HG03196 (cell line): Measurements from ENCODE around the gene TSPAN17.
"Not testable (repeated sequence)": the region's sequence is repeated elsewhere in the genome, so short reads cannot be mapped to it uniquely, and the experiment has no call there.

Experiments used
- ATAC-seq: cut with Tn5 transposase; IDR thresholded peaks from one replicate; pipeline ENCODE4 v1.9.1; 2021; ENCODE audit not compliant: unreplicated experiment

Gene TSPAN17

GRCh38 chr5:176647030-176647842 is at the start of gene TSPAN17:
TSS of gene TSPAN17 (plus strand) at chr5:176647484. CDS start at chr5:176647616, 132 bp downstream.
- peak; percentile 93 for ATAC-seq

- not testable (repeated sequence) for ATAC-seq
These were observed 47.4 kb upstream of the TSPAN17 start for GRCh38 chr5:176599749-176600430.

GRCh38 chr5:176601901-176602482 is 45.3 kb upstream of the TSPAN17 start:
- ATAC-seq = no peak

- no peak for ATAC-seq
These were observed 44.2 kb upstream of the TSPAN17 start for GRCh38 chr5:176603091-176603490.

GRCh38 chr5:176606032-176606431 is 41.3 kb upstream of the TSPAN17 start:
- no peak for ATAC-seq

GRCh38 chr5:176606875-176607274 is 40.4 kb upstream of the TSPAN17 start:
- no peak for ATAC-seq

- ATAC-seq = no peak
These were observed 39.1 kb upstream of the TSPAN17 start for GRCh38 chr5:176608142-176608705.

- ATAC-seq = peak; percentile 23
These were observed 38.2 kb upstream of the TSPAN17 start for GRCh38 chr5:176608937-176609723.

- peak; percentile 67 for ATAC-seq
These were observed 37.4 kb upstream of the TSPAN17 start, which contains the start of gene GPRIN1 for GRCh38 chr5:176609724-176610434. TSS of gene GPRIN1 (minus strand) at chr5:176610156. CDS start at chr5:176599834, 10,322 bp downstream.

- no peak for ATAC-seq
These were observed 36.9 kb upstream of the TSPAN17 start for GRCh38 chr5:176610435-176610773.

- ATAC-seq = no peak
These were observed 35.8 kb upstream of the TSPAN17 start for GRCh38 chr5:176611435-176611834.

GRCh38 chr5:176612008-176612407 is 35.3 kb upstream of the TSPAN17 start:
- ATAC-seq = no peak

GRCh38 chr5:176612855-176613254 is 34.4 kb upstream of the TSPAN17 start:
- ATAC-seq = no peak

GRCh38 chr5:176614805-176615478 is 32.3 kb upstream of the TSPAN17 start:
- ATAC-seq = no peak

- ATAC-seq = no peak
These were observed 30.8 kb upstream of the TSPAN17 start for GRCh38 chr5:176616511-176616910.

GRCh38 chr5:176618783-176619182 is 28.5 kb upstream of the TSPAN17 start:
- ATAC-seq = no peak

GRCh38 chr5:176619203-176619568 is 28.1 kb upstream of the TSPAN17 start:
- ATAC-seq = peak; percentile 77

- ATAC-seq = no peak
These were observed 27.5 kb upstream of the TSPAN17 start for GRCh38 chr5:176619569-176620332.
